ENCODE data around the gene OR8A1.

OR8A1 gene

GRCh38 chr11:124551987-124552386 lies 17.8 kb upstream of the OR8A1 start:
- no peak overlapping the region for H3K4me3 ChIP-seq
- H3K36me3 ChIP-seq: no peaks in the 10 kb centered on the region
- H3K9ac ChIP-seq: no peak overlapping the region
- no peaks in the 10 kb centered on the region for H4K20me1 ChIP-seq
- no peak for TF ChIP-seq Cebpa-rat (IDR thresholded peaks at IDR 0.05)
- H3K27ac ChIP-seq: no peak overlapping the region
- H3K4me1 ChIP-seq: no peaks in the 10 kb centered on the region
- H3K4me2 ChIP-seq: no peak overlapping the region
- no peaks in the 10 kb centered on the region for H3K9me3 ChIP-seq
- H3K27me3 ChIP-seq: no peaks in the 10 kb centered on the region

DNA sequence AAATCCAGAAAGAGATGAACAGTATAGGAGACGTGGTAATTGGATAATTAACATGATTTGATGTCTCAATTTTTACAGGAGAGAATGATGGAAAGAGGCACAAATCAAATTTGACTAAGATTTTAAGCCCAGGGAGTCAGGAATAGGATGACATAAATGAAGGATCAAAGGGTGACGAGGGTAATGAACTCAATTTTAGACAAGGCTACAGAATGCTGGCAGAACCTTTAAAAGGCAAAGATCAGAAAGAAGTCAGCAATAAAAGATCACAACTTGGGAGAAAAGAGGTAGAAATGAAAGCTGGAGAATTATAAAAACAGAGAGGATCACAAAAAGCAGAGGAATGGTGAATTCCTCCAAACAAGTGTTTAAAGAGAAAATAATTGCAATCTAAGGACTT lies 13.0 kb upstream of the OR8A1 start:
- Histone ChIP-seq H4K20me1 (no peaks in the 10 kb centered on the region), H3K4me2 (no peak overlapping the region), H3K36me3 (no peaks in the 10 kb centered on the region), H3K4me1 (no peaks in the 10 kb centered on the region), H3K27me3 (no peaks in the 10 kb centered on the region), H3K4me3 (no peak overlapping the region), H3K27ac (no peak overlapping the region), H3K9ac (no peak overlapping the region), H3K9me3 (no peaks in the 10 kb centered on the region)
- TF ChIP-seq Cebpa-rat (IDR thresholded peaks at IDR 0.05): no peak

DNA sequence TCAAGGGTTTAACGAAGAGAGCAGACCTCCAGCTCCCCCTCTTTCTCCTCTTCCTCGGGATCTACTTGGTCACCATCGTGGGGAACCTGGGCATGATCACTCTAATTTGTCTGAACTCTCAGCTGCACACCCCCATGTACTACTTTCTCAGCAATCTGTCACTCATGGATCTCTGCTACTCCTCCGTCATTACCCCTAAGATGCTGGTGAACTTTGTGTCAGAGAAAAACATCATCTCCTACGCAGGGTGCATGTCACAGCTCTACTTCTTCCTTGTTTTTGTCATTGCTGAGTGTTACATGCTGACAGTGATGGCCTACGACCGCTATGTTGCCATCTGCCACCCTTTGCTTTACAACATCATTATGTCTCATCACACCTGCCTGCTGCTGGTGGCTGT lies 363 bp downstream of the OR8A1 start:
- no peaks in the 10 kb centered on the region for H3K9me3 ChIP-seq
- H3K4me3 ChIP-seq: no peak overlapping the region
- no peak overlapping the region for H3K9ac ChIP-seq
- no peaks in the 10 kb centered on the region for H3K36me3 ChIP-seq
- TF ChIP-seq Cebpa-rat (IDR thresholded peaks at IDR 0.05): no peak
- no peaks in the 10 kb centered on the region for H4K20me1 ChIP-seq
- no peaks in the 10 kb centered on the region for H3K4me1 ChIP-seq
- no peak overlapping the region for H3K4me2 ChIP-seq
- no peak overlapping the region for H3K27ac ChIP-seq
- no peaks in the 10 kb centered on the region for H3K27me3 ChIP-seq

DNA sequence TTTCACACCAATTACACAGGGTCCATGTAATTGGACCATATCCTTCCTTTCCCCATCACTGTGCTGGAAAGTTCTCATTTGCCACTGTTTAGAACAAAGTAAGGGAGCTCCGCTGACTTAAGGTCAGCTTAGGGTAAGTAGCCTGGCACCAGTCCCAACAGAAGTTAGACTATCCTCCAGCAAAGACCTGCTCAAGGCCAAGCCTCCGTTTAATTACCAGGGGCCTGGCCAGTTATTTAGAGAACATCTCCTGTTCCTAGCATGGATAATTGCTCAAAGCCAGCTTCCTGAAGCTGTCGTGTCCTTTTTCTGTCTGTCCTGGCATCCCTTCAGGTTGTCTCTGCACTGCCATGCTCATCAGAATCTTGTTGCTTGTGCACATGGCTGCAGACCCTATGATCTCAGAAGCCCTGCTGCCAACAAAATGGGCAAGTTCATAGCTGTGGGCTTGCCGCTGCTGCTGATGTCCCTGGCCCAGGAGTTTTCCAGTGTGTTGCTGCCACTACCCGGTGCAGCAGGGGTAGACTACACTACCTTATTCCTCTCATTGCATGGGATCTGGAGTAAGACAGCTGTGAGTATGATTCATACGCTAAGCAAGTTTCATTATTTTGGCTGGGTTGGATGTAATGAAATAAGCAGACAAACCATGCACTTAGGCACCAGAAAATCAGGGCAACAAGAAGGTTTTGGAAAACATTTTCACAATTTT lies 8.1 kb downstream of the OR8A1 start:
- Histone ChIP-seq H3K9me3 (no peaks in the 10 kb centered on the region), H3K4me2 (no peak overlapping the region), H3K4me1 (no peaks in the 10 kb centered on the region), H3K9ac (no peak overlapping the region), H3K36me3 (no peaks in the 10 kb centered on the region), H3K27ac (no peak overlapping the region), H3K27me3 (no peaks in the 10 kb centered on the region), H4K20me1 (no peaks in the 10 kb centered on the region), H3K4me3 (no peak overlapping the region)
- TF ChIP-seq Cebpa-rat (IDR thresholded peaks at IDR 0.05): no peak

GRCh38 chr11:124578761-124579160 lies 9.0 kb downstream of the OR8A1 start:
- H3K4me2 ChIP-seq: no peak overlapping the region
- H3K27ac ChIP-seq: no peak overlapping the region

DNA sequence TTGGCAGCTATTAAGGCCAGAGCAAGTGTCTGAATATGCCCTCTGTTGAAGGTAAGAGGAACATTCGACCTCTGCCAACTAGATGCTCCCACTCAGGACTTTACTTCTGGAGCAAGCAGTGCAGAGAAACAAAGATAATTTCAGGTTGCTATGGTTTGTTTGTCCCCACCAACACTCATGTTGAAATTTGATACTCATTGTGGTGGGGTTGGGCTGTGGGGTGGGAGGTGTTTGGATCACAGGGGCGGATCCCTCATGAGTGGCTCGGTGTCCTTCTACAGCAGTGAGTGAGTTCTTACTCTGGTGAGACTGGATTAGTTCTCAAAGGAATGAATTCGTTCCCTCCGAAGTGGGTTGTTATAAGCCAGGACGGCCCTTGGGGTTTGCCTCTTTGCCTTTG lies 12.0 kb downstream of the OR8A1 start:
- no peak overlapping the region for H3K27ac ChIP-seq
- no peak overlapping the region for H3K9ac ChIP-seq
- no peak overlapping the region for H3K4me3 ChIP-seq
- H4K20me1 ChIP-seq: no peaks in the 10 kb centered on the region
- H3K4me1 ChIP-seq: no peaks in the 10 kb centered on the region
- no peak overlapping the region for H3K4me2 ChIP-seq
- H3K36me3 ChIP-seq: no peaks in the 10 kb centered on the region
- H3K27me3 ChIP-seq: no peaks in the 10 kb centered on the region
- H3K9me3 ChIP-seq: no peaks in the 10 kb centered on the region
- TF ChIP-seq Cebpa-rat (IDR thresholded peaks at IDR 0.05): no peak

More at GRCh38 chr11:124578761-124579160, 9.0 kb downstream of the OR8A1 start:
- Histone ChIP-seq H3K4me1 (no peaks in the 10 kb centered on the region), H3K9me3 (no peaks in the 10 kb centered on the region), H3K4me3 (no peak overlapping the region), H4K20me1 (no peaks in the 10 kb centered on the region), H3K36me3 (no peaks in the 10 kb centered on the region), H3K27me3 (no peaks in the 10 kb centered on the region), H3K9ac (no peak overlapping the region)
- TF ChIP-seq Cebpa-rat (IDR thresholded peaks at IDR 0.05): no peak

DNA sequence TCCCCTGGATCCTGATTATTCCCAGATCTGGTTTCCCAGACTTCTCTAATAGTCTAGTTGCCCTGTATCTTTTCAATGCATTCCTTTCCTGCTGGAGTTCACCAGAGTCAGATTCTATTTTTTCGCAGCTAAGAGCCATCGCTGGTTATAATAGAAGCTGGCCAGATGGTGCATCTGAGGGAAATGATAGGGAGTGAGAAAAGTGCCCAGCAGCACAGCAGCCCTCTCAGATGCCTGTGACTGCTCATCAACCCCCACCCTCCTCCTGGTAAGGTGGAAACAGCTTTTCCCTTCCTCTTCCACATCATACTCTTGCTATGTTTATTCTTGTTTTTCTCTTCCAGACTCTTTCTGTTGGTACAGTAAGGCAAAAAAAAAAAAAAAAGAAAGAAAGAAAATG lies 12.8 kb downstream of the OR8A1 start:
- TF ChIP-seq Cebpa-rat (IDR thresholded peaks at IDR 0.05): no peak
- Histone ChIP-seq H3K36me3 (no peaks in the 10 kb centered on the region), H4K20me1 (no peaks in the 10 kb centered on the region), H3K4me2 (no peak overlapping the region), H3K27ac (no peak overlapping the region), H3K9ac (no peak overlapping the region), H3K9me3 (no peaks in the 10 kb centered on the region), H3K4me3 (no peak overlapping the region), H3K4me1 (no peaks in the 10 kb centered on the region), H3K27me3 (no peaks in the 10 kb centered on the region)

DNA sequence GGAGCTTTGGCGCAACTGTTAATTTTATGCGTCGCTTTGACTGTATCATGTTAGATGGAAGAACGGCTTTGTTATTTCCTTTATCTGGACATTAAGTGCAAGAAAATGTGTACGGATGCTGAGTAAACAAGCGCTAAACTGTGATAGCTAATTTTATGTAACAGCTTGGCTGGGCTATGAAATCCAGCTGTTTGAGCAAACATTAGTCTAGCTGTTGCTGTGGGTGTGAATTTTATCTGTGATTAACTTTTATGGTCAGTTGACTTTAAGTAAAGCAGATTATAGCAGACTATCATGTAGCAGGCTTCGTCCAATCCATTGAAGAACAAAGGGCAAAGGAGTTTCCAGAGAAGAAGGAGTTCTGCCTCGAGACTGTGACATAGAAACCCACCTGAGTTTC lies 14.0 kb downstream of the OR8A1 start:
- H4K20me1 ChIP-seq: no peaks in the 10 kb centered on the region
- H3K36me3 ChIP-seq: no peaks in the 10 kb centered on the region
- no peaks in the 10 kb centered on the region for H3K4me1 ChIP-seq
- H3K9ac ChIP-seq: no peak overlapping the region
- no peak overlapping the region for H3K27ac ChIP-seq
- no peak for TF ChIP-seq Cebpa-rat (IDR thresholded peaks at IDR 0.05)
- no peak overlapping the region for H3K4me2 ChIP-seq
- H3K27me3 ChIP-seq: no peaks in the 10 kb centered on the region
- no peaks in the 10 kb centered on the region for H3K9me3 ChIP-seq
- H3K4me3 ChIP-seq: no peak overlapping the region

GRCh38 chr11:124584681-124585372 lies 15.0 kb downstream of the OR8A1 start:
- TF ChIP-seq Cebpa-rat (IDR thresholded peaks at IDR 0.05): no peak
- no peaks in the 10 kb centered on the region for H3K9me3 ChIP-seq
- H3K27ac ChIP-seq: no peak overlapping the region
- no peaks in the 10 kb centered on the region for H4K20me1 ChIP-seq
- H3K27me3 ChIP-seq: no peaks in the 10 kb centered on the region
- no peaks in the 10 kb centered on the region for H3K4me1 ChIP-seq
- no peaks in the 10 kb centered on the region for H3K36me3 ChIP-seq
- H3K4me2 ChIP-seq: no peak overlapping the region
- no peak overlapping the region for H3K9ac ChIP-seq
- H3K4me3 ChIP-seq: no peak overlapping the region

DNA sequence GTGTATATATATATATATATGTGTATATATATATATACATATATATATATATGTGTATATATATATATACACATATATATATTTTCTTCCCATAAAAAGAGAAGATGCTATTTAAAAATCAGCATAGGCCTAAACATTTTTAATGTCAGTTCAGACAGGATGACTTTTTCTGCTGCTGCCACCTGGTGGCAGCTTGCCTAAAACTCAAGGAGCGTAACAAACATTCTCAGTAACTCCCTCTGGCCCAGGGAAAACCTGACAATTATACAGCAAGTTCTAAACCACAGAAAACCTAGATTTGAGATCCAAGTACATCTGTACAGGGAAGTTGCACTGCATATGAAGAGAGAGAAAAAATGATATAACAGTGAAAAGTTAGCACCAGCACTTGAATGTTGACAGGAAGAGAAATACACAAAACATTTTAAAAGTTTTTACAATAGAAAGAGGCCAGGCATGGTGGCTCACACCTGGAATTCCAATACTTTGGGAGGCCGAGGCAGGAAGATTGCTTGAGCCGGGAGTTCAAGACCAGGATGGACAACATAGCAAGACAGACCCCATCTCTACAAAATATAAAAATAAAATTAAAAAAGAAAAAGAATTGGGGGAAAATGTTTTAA lies 16.6 kb downstream of the OR8A1 start:
- Histone ChIP-seq H3K27ac (no peak overlapping the region), H3K4me3 (no peak overlapping the region), H4K20me1 (no peaks in the 10 kb centered on the region), H3K9me3 (no peaks in the 10 kb centered on the region), H3K4me1 (no peaks in the 10 kb centered on the region), H3K27me3 (no peaks in the 10 kb centered on the region), H3K9ac (no peak overlapping the region), H3K4me2 (no peak overlapping the region), H3K36me3 (no peaks in the 10 kb centered on the region)
- no peak for TF ChIP-seq Cebpa-rat (IDR thresholded peaks at IDR 0.05)

All from BLaER1 (cell line).